Glomerular visceral epithelial cell (primary cell): ENCODE results near the gene CERKL.

ENCODE experiments used
- DNase-seq: peaks from one replicate; pipeline ENCODE4 v3.0.0-alpha.2; 2016; ENCODE audit errors: extremely low spot score

The CERKL gene

GRCh38 chr2:181575024-181575649 is 81.8 kb downstream of the CERKL start:
- DNase-seq, result no peak

GRCh38 chr2:181574321-181574720 is 82.6 kb downstream of the CERKL start:
- no peak for DNase-seq

- peak; percentile 56 for DNase-seq
These were observed 83.7 kb downstream of the CERKL start for GRCh38 chr2:181573140-181573736.

GRCh38 chr2:181570833-181571661 is 85.9 kb downstream of the CERKL start:
- DNase-seq, result no peak

GRCh38 chr2:181570059-181570458 is 86.8 kb downstream of the CERKL start:
- no peak for DNase-seq

GRCh38 chr2:181566334-181567032 is 90.4 kb downstream of the CERKL start:
- no peak for DNase-seq

GRCh38 chr2:181563101-181563692 is 93.7 kb downstream of the CERKL start:
- no peak for DNase-seq

GRCh38 chr2:181558371-181558770 is 98.5 kb downstream of the CERKL start:
- no peak for DNase-seq

GRCh38 chr2:181554061-181554830 is 102.7 kb downstream of the CERKL start:
- DNase-seq, result no peak

GRCh38 chr2:181553244-181553643 is 103.7 kb downstream of the CERKL start:
- no peak for DNase-seq

- peak; percentile 25 for DNase-seq
These were observed 104.1 kb downstream of the CERKL start for GRCh38 chr2:181552808-181553207.

- no peak for DNase-seq
These were observed 110.8 kb downstream of the CERKL start for GRCh38 chr2:181546086-181546485.

- no peak for DNase-seq
These were observed 114.7 kb downstream of the CERKL start for GRCh38 chr2:181542170-181542569.

- DNase-seq, result no peak
These were observed 116.5 kb downstream of the CERKL start for GRCh38 chr2:181540421-181540820.

- no peak for DNase-seq
These were observed 120.2 kb downstream of the CERKL start for GRCh38 chr2:181536730-181537129.

GRCh38 chr2:181528441-181528840 is 128.5 kb downstream of the CERKL start:
- no peak for DNase-seq

- DNase-seq, result no peak
These were observed 129.8 kb downstream of the CERKL start for GRCh38 chr2:181527058-181527457.

- no peak for DNase-seq
These were observed 130.9 kb downstream of the CERKL start for GRCh38 chr2:181526014-181526413.

- no peak for DNase-seq
These were observed 133.1 kb downstream of the CERKL start for GRCh38 chr2:181523756-181524155.

- no peak for DNase-seq
These were observed 136.7 kb downstream of the CERKL start for GRCh38 chr2:181520253-181520652.

GRCh38 chr2:181517685-181518301 is 139.1 kb downstream of the CERKL start:
- DNase-seq, result peak; percentile 1
